ENCODE measurements around the gene ALPG.

DNA sequence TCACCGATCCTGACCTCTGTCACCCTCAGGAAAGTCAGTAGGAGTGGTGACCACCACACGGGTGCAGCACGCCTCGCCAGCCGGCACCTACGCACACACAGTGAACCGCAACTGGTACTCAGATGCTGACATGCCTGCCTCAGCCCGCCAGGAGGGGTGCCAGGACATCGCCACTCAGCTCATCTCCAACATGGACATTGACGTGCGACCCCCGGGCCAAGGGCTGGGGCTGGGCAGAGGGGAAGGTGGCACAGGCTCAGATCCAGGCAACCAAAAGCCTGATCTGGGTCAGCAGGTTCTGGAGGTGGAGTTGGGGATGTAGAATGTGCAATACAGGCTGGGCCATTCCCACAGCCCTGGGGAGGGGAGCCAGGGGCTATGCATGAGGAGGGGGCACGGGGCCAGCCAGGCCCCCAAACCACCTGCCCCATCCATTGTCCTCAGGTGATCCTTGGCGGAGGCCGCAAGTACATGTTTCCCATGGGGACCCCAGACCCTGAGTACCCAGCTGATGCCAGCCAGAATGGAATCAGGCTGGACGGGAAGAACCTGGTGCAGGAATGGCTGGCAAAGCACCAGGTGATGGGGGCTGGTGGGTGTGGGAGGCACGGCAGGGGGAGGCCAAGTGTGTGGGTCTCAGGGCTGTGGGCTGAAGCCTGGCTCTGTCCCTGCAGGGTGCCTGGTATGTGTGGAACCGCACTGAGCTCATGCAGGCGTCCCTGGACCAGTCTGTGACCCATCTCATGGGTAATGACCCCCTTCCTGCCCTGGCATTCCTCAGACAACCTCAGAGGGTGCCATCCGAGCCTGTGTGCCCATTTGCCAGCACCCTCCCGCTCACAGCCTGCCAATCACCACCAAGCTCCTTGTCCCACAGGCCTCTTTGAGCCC lies 50.7 kb downstream of the ALPG start:
- no peak for TF ChIP-seq POLR2A (IDR thresholded peaks at IDR 0.05)
- TF ChIP-seq, protein P1, sequence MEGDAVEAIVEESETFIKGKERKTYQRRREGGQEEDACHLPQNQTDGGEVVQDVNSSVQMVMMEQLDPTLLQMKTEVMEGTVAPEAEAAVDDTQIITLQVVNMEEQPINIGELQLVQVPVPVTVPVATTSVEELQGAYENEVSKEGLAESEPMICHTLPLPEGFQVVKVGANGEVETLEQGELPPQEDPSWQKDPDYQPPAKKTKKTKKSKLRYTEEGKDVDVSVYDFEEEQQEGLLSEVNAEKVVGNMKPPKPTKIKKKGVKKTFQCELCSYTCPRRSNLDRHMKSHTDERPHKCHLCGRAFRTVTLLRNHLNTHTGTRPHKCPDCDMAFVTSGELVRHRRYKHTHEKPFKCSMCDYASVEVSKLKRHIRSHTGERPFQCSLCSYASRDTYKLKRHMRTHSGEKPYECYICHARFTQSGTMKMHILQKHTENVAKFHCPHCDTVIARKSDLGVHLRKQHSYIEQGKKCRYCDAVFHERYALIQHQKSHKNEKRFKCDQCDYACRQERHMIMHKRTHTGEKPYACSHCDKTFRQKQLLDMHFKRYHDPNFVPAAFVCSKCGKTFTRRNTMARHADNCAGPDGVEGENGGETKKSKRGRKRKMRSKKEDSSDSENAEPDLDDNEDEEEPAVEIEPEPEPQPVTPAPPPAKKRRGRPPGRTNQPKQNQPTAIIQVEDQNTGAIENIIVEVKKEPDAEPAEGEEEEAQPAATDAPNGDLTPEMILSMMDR (IDR thresholded peaks at IDR 0.05), result no peak
